ENCODE results near the gene BBS9. TPM values are rescaled to one million over a fixed set of nuclear protein-coding genes. Genes with fewer than 3 reads are reported as not detected.

Gene BBS9
- total RNA-seq, 1 experiment from 2014 or later: 26.4 TPM

- H3K56ac ChIP-seq (ENCODE audit: insufficient read length, low read depth, low read length): no peak overlapping the region
- no peak overlapping the region for H3K27ac ChIP-seq (ENCODE audit: insufficient read length, low read depth, low read length)
- no peak overlapping the region for H2BK12ac ChIP-seq (ENCODE audit: insufficient read length, low read depth, low read length)
- H3K9me3 ChIP-seq (ENCODE audit: control insufficient read depth, low read depth, low read length): no peaks in the 10 kb centered on the region
- no peak overlapping the region for H4K5ac ChIP-seq (ENCODE audit: insufficient read length, low read depth, low read length)
- no peak overlapping the region for H3K14ac ChIP-seq (ENCODE audit: insufficient read depth, low read length)
- H3K27me3 Mint-ChIP-seq (ENCODE audit: low read depth): no peaks in the 10 kb centered on the region
- H3K4me1 Mint-ChIP-seq: no peaks in the 10 kb centered on the region
- no peak overlapping the region for H3K4me2 ChIP-seq (ENCODE audit: insufficient read depth, insufficient read length, low read length)
- H3K79me2 ChIP-seq (ENCODE audit: insufficient read depth, low read length): no peaks in the 10 kb centered on the region
- H3K23me2 ChIP-seq (ENCODE audit: insufficient read length, low read depth, low read length, poor library complexity, severe bottlenecking): no peaks in the 10 kb centered on the region
- H3K79me1 ChIP-seq (ENCODE audit: insufficient read depth, low read depth, low read length, poor library complexity, severe bottlenecking): no peaks in the 10 kb centered on the region
- no peak overlapping the region for H2AK5ac ChIP-seq (ENCODE audit: insufficient read length, low read length)
- H3K23ac ChIP-seq (ENCODE audit: insufficient read length, low read depth, low read length): no peak overlapping the region
- no peak overlapping the region for H3K4ac ChIP-seq (ENCODE audit: low read depth, low read length)
- H3K27me3 ChIP-seq (ENCODE audit: insufficient read depth, low read length): no peaks in the 10 kb centered on the region
- H2AFZ ChIP-seq (ENCODE audit: low read length): no peak overlapping the region
- no peak overlapping the region for H3K9ac ChIP-seq (ENCODE audit: extremely low read depth, insufficient read length, low read length)
- no peaks in the 10 kb centered on the region for H3K9me3 Mint-ChIP-seq
- H3K4me3 Mint-ChIP-seq: no peak overlapping the region
- no peaks in the 10 kb centered on the region for H3K36me3 Mint-ChIP-seq (ENCODE audit: insufficient read depth in 1 of 3, low read depth in 3 of 3)
- H2BK15ac ChIP-seq (ENCODE audit: low read depth, low read length): no peak overlapping the region
- H2BK20ac ChIP-seq (ENCODE audit: low read depth, low read length, poor library complexity, severe bottlenecking): no peak overlapping the region
- H2BK5ac ChIP-seq (ENCODE audit: insufficient read length, low read length): no peak overlapping the region
- DNase-seq: no peak
- no peaks in the 10 kb centered on the region for H3K4me1 ChIP-seq (ENCODE audit: insufficient read depth, low read length)
- no peak overlapping the region for H4K91ac ChIP-seq (ENCODE audit: insufficient read length, low read depth, low read length)
- no peak overlapping the region for H4K8ac ChIP-seq (replicated peaks; ENCODE audit: insufficient read length, low read depth, low read length)
- H3K27ac Mint-ChIP-seq: no peak overlapping the region
- no peak overlapping the region for H3K18ac ChIP-seq (ENCODE audit: insufficient read length, low read depth, low read length)
- no peaks in the 10 kb centered on the region for H4K20me1 ChIP-seq (ENCODE audit: control insufficient read depth, insufficient read depth, insufficient read length)
- H2BK120ac ChIP-seq (ENCODE audit: low read depth, low read length, poor library complexity, severe bottlenecking): no peak overlapping the region
- no peak for TF ChIP-seq CTCF (conservative IDR thresholded peaks at IDR 0.05)
- H3T11ph ChIP-seq (ENCODE audit: low read length): no peak overlapping the region
Measured at GRCh38 chr7:33562996-33563395, 433.6 kb downstream of the BBS9 start.
